Mammary microvascular endothelial cell (primary cell): ENCODE results near the gene TP53TG3F. TPM values are rescaled to one million over a fixed set of nuclear protein-coding genes. Genes with fewer than 3 reads are reported as not detected.

ENCODE experiments used
- total RNA-seq: library from RNA; depleted of rRNA; stranded (reverse); fragments of >200 nt; gene quantifications from 2 replicates; pipeline ENCODE4 v1.2.3, GENCODE V29; 2015

TP53TG3F gene
- total RNA-seq = not detected in 2 replicates

GRCh38 chr16:33459312-33459711 is at the start of gene TP53TG3F:
Gene TP53TG3F, plus strand, starts transcription at chr16:33459612. Its CDS starts 68 bp downstream, at chr16:33459680.

Other genes with a start within 250 kb of the TP53TG3F start
- gene TP53TG3E, start 155.3 kb upstream of the TP53TG3F start, total RNA-seq = not detected in 2 replicates
- not detected in 2 replicates for gene TP53TG3B, start 98.8 kb upstream of the TP53TG3F start, total RNA-seq